NB4 (cell line): ENCODE measurements around the gene PRSS38.

Source experiments
- CTCF ChIP-seq: IDR thresholded peaks from one replicate; pipeline ENCODE4 v1.5.1; 2012; ENCODE audit warnings: low read depth, low read length
- POLR2A ChIP-seq: IDR thresholded peaks from 2 replicates; pipeline ENCODE4 v1.6.1; 2011; ENCODE audit warnings: mild to moderate bottlenecking; ENCODE audit not compliant: insufficient read length; ENCODE audit errors: extremely low read depth

- no peak for TF ChIP-seq POLR2A
- TF ChIP-seq CTCF = no peak
Observed at GRCh38 chr1:227893300-227893948, 77.9 kb downstream of the PRSS38 start.
